Activated naive CD4-positive, alpha-beta T cell (primary cell): ENCODE measurements around the gene SLC15A1.

Source experiments
- DNase-seq, 4 experiments: peaks; one replicate each; lab custom pipeline; 2025; lab: John Stamatoyannopoulos, UW

Gene SLC15A1

DNA sequence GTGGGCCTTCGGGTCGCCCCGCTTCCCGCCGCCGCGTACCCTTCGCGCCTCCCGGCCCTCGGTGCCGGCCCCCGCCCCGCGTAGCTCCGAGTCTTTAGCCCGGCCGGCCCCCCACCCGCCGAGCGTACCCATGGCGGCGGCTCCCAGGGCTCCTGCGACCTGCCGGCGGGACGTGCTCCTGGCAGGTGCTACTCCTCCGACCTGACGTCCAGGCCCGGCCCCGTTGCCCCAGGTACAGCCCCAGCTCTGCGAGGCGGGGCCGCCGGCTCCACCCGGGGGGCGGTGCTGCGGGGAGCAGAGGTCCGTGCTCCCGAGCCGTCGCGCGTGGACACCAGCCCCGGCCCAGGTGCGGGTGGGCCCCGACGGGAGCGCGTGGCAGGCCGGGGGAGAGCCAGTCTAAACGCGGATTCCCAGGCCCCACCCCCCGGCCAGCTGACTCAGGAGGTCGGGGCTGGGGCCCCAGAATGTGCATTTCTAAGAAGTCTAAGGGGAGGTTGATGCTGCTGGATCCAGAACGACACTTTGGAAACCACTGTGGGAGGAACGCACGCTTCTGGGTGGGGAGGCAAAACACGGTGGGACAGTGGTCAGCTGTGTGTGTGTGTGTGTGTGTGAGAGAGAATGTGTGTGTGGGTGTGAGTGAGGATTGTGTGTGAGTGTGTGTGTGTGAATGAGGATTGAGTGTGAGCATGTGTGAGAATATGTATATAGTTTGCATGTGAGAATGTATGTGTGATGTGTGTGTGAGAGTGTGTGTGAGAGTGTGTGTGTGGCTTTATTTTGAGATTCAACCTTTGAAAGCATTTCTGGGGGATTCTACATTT, at the start of gene SLC15A1:
TSS of gene SLC15A1 (minus strand) at position 206 of the 824 bp plus-strand sequence. CDS start at position 132, 74 bp downstream.
- no peak for DNase-seq

- DNase-seq = no peak
These were observed 49.4 kb upstream of the SLC15A1 start for GRCh38 chr13:98801626-98802418.

GRCh38 chr13:98800078-98800477, 47.6 kb upstream of the SLC15A1 start:
- DNase-seq = no peak

GRCh38 chr13:98798849-98799645, 46.6 kb upstream of the SLC15A1 start:
- no peak for DNase-seq

GRCh38 chr13:98797456-98797855, 45.0 kb upstream of the SLC15A1 start:
- DNase-seq = no peak

DNA sequence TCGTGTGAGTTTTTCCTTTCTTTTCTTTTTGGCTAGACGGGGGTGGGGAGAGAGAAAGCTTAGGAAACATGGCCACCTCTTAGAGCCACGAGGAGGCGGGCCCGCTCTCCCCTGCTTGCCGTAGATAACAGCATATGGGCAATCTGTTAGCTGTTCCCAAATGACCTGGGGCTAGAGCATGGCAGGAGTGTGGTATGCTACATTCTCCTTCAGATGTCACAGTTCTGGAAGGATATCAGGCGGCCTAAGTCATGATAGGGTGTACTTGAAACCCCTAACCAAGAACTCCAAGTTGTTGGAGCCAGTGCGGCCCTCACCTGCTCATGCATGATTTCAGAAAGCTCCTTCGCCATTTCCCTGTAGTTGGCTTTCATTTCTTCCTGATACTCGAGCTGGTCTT, 44.3 kb upstream of the SLC15A1 start:
- no peak for DNase-seq

GRCh38 chr13:98796191-98796590, 43.7 kb upstream of the SLC15A1 start:
- no peak for DNase-seq

GRCh38 chr13:98795220-98795619, 42.7 kb upstream of the SLC15A1 start:
- no peak for DNase-seq

- DNase-seq = no peak
These were observed 42.0 kb upstream of the SLC15A1 start for GRCh38 chr13:98794498-98794897.

DNA sequence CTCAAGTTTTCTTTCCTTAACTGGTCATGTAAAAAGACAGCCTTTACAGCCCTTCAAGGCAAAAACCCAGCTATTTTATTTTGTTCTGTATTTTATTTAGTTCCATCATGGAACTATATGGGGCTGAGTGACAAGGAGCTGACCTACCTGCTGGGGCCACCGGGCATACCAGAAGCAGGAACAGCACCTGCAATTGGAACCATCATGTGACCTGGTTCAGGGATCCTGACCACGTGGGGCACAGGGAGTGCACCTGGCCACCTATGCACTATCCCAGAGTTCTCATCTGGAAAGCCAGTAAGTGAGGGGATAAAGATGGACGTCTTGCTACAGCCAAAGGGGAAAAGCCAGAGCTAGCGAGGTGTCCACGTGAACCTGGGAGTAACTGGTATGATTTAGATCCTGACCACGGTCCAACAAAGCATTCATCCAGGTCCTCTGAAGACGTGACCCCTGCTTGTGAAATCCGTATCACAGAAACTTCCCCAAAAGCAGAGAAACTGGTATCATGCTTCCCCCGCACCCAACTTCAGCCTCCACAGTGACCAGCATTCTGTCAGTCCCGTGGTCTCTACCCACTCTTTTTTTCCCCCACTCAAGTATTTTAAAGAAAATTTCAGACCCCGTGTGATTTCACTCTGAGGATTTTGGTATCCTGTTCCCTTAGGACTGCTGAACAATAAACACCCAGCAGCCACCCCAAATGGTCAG, 40.5 kb upstream of the SLC15A1 start:
- no peak for DNase-seq

DNA sequence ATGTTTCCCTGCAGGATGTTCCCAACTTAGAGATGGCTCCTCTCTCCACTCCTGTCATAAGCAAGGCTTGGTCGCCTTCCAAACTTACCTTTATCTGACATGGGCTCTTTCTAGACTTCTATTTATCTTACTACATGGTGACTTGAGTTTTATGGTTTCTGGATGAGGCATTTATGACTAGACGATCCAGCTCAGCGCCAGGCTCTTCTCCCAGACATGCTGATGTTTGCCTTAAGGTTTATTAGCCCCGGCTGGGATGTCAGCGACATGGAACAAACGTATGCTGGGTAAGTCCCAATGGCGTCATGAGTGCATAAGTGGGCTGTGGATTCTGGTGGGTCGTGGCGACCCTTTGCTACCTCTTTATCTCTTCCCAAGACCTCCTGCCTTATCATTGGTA, 39.8 kb upstream of the SLC15A1 start:
- DNase-seq = no peak

DNA sequence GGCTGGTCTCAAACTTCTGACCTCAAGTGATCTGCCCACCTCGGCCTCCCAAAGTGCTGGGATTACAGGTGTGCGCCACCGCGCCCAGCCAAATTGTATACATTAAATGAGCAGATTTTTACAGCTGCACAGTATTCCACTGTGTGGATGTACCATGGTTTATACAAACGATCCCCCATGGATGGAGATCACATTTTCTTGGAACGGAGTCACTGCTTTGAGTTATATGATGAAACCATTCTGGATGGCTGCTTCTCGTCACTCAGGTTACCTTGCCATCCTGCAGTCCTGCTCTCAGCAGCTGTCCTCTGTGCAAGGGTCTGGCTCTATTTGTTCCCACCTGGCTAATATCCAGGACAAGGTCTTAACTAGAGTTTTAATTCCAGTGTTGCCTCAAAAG, 39.1 kb upstream of the SLC15A1 start:
- DNase-seq = no peak

DNA sequence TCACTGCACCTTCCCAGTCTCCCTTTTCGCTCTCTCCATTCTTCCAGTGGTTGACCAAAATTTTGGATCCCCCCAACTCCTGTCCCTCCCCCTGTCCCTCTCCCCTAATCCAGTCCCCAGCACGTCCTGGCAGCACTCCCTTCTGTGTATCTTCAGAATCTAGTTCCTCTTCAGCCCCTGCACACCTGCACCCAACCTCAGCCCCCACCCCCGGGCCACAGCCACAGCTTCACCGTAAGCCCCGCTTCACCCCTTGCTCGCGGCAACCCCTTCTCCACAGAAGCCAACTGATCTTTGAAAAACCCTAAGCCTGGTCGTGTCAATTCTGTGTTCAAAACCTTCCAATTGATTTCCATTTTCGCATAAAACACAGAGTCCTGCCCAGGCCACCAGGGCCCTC, 35.5 kb upstream of the SLC15A1 start:
- no peak for DNase-seq

GRCh38 chr13:98787173-98787572, 34.7 kb upstream of the SLC15A1 start:
- DNase-seq = no peak

DNA sequence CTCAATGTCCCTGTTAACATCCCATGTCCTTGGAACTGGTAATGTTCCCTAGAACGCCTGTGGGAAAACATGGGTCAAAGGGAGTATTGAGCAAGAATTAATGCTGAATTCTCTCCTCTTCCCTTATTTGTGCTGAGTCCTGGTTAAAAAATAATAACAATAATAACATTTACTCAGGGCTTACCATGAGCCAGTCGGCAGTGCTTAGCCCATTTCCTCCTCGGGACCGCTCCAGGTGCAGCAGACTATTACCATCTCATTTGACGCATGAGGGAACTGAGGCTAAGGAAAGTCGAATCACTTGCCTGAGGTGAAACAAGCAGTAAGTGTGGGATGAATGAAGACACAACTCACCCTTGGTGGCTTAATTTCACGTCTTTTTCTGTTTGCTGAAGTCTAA, 33.6 kb upstream of the SLC15A1 start:
- no peak for DNase-seq

GRCh38 chr13:98785405-98785804, 32.9 kb upstream of the SLC15A1 start:
- DNase-seq = no peak

- no peak for DNase-seq
These were observed 32.2 kb upstream of the SLC15A1 start for GRCh38 chr13:98784666-98785065.

GRCh38 chr13:98783856-98784478, 31.5 kb upstream of the SLC15A1 start:
- no peak for DNase-seq

DNA sequence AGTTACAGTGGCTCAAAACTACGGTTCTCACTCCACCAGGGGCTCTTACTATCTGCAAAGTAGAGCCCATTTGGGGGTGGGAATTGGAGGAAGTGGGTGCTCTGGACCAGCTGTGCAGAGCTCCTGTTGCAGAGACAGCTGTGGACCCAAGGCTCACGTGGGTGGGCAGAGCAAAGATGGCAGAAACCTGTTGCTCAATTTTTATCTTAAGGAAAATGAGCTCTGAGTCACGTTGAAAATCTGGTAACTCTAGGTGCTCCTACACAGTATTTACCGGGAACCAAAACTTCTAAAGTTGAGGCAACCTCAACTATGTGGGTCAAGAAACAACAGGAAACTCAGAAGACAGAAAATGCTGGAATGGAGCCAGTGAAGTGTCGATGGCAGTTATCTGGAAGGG, 30.2 kb upstream of the SLC15A1 start:
- DNase-seq = no peak

DNA sequence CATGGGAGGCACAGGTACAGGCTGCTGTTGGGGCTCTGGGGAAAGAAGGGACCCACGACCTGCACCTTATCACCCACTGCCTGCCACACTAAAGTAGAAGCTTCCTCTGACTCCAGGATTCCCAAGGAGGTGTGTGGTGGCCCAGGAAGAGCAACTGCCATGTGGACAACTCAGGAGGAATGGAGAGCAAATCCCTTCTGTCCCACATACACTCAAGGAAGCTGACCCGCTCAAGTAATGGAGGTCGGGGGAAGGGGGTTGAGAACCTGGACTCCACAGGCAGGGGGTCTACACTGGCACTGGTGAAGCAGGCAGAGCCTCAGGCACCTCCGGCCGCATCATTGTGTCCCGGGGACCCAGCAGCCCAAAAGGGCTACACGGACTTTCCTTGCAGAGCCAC, 29.4 kb upstream of the SLC15A1 start:
- no peak for DNase-seq

DNA sequence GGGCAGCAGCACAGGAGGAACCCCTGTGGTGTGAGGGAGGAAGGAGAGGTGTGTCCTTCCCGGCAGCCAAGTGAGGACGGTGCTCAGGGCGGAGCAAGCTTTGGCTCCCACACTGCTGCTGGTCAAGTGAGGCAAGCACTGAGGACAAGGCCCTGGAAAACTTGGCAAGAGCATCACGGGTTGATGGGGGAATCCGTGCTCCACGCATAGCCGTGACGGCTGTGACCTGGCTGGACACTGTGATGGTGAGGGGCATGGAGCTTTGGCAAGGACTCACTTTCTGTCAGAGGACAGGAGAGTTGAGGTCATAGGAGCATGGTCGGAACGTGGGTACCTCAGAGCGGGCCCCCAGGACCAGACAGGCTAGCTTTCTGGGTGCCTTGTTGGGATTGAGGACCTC, 29.0 kb upstream of the SLC15A1 start:
- no peak for DNase-seq
